CMK (cell line): ENCODE data around the gene WRAP73.

Experiments
- DNase-seq: peaks from one replicate; pipeline ENCODE4 v3.0.0-alpha.2; 2010; ENCODE audit warnings: low read depth

The WRAP73 gene

GRCh38 chr1:3646596-3646995 is 3.3 kb downstream of the WRAP73 start:
- no peak for DNase-seq

GRCh38 chr1:3645666-3646355 is 4.1 kb downstream of the WRAP73 start:
- DNase-seq, result no peak

GRCh38 chr1:3645247-3645646 is 4.7 kb downstream of the WRAP73 start:
- no peak for DNase-seq

GRCh38 chr1:3644273-3644672 is 5.6 kb downstream of the WRAP73 start:
- no peak for DNase-seq

- no peak for DNase-seq
Measured at GRCh38 chr1:3642919-3643675, 6.8 kb downstream of the WRAP73 start.

- DNase-seq, result no peak
Measured at GRCh38 chr1:3641816-3642215, 8.1 kb downstream of the WRAP73 start.

GRCh38 chr1:3641046-3641760 is 8.7 kb downstream of the WRAP73 start:
- DNase-seq, result no peak

GRCh38 chr1:3640121-3640837 is 9.6 kb downstream of the WRAP73 start:
- no peak for DNase-seq

GRCh38 chr1:3639397-3639911 is 10.4 kb downstream of the WRAP73 start:
- no peak for DNase-seq

GRCh38 chr1:3638676-3639075 is 11.2 kb downstream of the WRAP73 start:
- DNase-seq, result no peak

GRCh38 chr1:3638027-3638426 is 11.9 kb downstream of the WRAP73 start:
- DNase-seq, result no peak

GRCh38 chr1:3636531-3636930 is 13.4 kb downstream of the WRAP73 start:
- DNase-seq, result no peak

GRCh38 chr1:3636080-3636479 is 13.8 kb downstream of the WRAP73 start:
- DNase-seq, result no peak

- no peak for DNase-seq
Measured at GRCh38 chr1:3634059-3634800, 15.7 kb downstream of the WRAP73 start.

GRCh38 chr1:3633344-3634058 is 16.4 kb downstream of the WRAP73 start:
- no peak for DNase-seq

- DNase-seq, result no peak
Measured at GRCh38 chr1:3632716-3633343, 17.1 kb downstream of the WRAP73 start.

GRCh38 chr1:3632298-3632697 is 17.6 kb downstream of the WRAP73 start:
- DNase-seq, result no peak

- no peak for DNase-seq
Measured at GRCh38 chr1:3631320-3632260, 18.3 kb downstream of the WRAP73 start.

- no peak for DNase-seq
Measured at GRCh38 chr1:3630914-3631313, 19.0 kb downstream of the WRAP73 start.
